Hepatocyte (in vitro differentiated cells): ENCODE data around the gene TCL1A.

Source experiments
- EZH2 ChIP-seq: fragments of 200-600 bp; sonication (generic); IDR thresholded peaks from 2 replicates; pipeline ENCODE4 v1.6.1; 2016; ENCODE audit warnings: antibody characterized with exemption, mild to moderate bottlenecking, borderline replicate concordance
- EZH2phosphoT487 ChIP-seq: fragments of 200-600 bp; sonication (generic); IDR thresholded peaks from one replicate; pipeline ENCODE4 v1.6.1; 2018; ENCODE audit warnings: antibody characterized with exemption, mild to moderate bottlenecking, low read depth, moderate library complexity; ENCODE audit not compliant: unreplicated experiment, severe bottlenecking
- TF ChIP-seq, protein P1 (sequence below): fragments of 200-600 bp; sonication (generic); IDR thresholded peaks from 2 replicates; pipeline ENCODE4 v1.5.1; 2016; ENCODE audit warnings: antibody characterized with exemption, mild to moderate bottlenecking; ENCODE audit not compliant: poor library complexity

DNA sequence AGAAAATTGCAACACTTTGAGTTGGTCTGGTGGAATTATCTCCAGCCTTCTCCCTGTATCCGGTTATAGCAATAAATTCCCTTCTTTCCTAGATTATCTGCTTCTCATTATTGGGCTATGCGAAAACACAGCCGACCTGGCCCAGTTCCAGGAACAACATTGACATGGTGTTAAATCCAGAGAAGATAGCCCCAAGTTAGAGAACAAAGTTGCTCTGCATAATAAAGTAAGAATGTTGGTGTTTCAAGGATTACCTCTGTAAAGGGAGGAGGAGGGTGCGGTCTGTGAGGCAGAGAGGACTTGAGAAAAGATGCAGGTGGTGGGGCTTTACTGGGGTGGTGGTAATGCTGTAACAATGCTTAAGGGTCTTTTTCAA, 12.1 kb downstream of the TCL1A start:
- TF ChIP-seq, protein P1, sequence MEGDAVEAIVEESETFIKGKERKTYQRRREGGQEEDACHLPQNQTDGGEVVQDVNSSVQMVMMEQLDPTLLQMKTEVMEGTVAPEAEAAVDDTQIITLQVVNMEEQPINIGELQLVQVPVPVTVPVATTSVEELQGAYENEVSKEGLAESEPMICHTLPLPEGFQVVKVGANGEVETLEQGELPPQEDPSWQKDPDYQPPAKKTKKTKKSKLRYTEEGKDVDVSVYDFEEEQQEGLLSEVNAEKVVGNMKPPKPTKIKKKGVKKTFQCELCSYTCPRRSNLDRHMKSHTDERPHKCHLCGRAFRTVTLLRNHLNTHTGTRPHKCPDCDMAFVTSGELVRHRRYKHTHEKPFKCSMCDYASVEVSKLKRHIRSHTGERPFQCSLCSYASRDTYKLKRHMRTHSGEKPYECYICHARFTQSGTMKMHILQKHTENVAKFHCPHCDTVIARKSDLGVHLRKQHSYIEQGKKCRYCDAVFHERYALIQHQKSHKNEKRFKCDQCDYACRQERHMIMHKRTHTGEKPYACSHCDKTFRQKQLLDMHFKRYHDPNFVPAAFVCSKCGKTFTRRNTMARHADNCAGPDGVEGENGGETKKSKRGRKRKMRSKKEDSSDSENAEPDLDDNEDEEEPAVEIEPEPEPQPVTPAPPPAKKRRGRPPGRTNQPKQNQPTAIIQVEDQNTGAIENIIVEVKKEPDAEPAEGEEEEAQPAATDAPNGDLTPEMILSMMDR, result no peak
- TF ChIP-seq EZH2 (no peak), EZH2phosphoT487 (no peak)
